ENCODE measurements around the gene PALMD.

Gene PALMD, protein sequence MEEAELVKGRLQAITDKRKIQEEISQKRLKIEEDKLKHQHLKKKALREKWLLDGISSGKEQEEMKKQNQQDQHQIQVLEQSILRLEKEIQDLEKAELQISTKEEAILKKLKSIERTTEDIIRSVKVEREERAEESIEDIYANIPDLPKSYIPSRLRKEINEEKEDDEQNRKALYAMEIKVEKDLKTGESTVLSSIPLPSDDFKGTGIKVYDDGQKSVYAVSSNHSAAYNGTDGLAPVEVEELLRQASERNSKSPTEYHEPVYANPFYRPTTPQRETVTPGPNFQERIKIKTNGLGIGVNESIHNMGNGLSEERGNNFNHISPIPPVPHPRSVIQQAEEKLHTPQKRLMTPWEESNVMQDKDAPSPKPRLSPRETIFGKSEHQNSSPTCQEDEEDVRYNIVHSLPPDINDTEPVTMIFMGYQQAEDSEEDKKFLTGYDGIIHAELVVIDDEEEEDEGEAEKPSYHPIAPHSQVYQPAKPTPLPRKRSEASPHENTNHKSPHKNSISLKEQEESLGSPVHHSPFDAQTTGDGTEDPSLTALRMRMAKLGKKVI

DNA sequence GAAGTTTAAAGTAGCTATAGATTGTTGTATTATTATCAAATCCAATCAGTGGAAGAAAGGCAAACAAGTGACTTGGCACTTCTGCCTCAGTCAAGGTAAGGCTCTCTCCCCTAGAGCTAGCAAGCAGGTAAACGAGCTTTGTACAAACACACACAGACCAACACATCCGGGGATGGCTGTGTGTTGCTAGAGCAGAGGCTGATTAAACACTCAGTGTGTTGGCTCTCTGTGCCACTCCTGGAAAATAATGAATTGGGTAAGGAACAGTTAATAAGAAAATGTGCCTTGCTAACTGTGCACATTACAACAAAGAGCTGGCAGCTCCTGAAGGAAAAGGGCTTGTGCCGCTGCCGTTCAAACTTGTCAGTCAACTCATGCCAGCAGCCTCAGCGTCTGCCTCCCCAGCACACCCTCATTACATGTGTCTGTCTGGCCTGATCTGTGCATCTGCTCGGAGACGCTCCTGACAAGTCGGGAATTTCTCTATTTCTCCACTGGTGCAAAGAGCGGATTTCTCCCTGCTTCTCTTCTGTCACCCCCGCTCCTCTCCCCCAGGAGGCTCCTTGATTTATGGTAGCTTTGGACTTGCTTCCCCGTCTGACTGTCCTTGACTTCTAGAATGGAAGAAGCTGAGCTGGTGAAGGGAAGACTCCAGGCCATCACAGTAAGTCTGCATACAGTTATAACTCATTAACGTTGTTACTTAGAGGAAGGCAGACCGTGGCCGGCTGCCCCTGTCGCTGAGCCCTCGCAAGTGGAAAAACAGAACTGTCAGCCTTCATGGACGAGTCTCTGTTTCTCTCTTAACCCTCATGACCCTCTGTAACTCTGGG, at the start of gene PALMD:
PALMD (plus strand) TSS at position 415 of the 833 bp plus-strand sequence; CDS start at position 620, 205 bp downstream.
- Mint-ChIP-seq H3K36me3 (no peaks in the 10 kb centered on the region), H3K9me3 (no peaks in the 10 kb centered on the region), H3K27me3 (peaks cover 17% of the 10 kb centered on the region), H3K27ac (no peak within 1 kb of the TSS), H3K4me3 (no peak within 1 kb of the TSS), H3K4me1 (no peaks in the 10 kb centered on the region)
- no peak for DNase-seq
- CTCF ChIA-PET = interaction anchor here (0.8 kb wide), 1 partner anchor 465 kb away, joined by 3 read pairs; no protein-coding TSS in a partner anchor

- Mint-ChIP-seq H3K36me3 (no peaks in the 10 kb centered on the region), H3K27ac (no peak overlapping the region), H3K4me1 (no peaks in the 10 kb centered on the region), H3K4me3 (no peak overlapping the region), H3K27me3 (no peaks in the 10 kb centered on the region), H3K9me3 (no peaks in the 10 kb centered on the region)
- no peak for DNase-seq
- CTCF ChIA-PET = no interaction called here
These were observed 47.0 kb upstream of the PALMD start for GRCh38 chr1:99598738-99599411.

DNA sequence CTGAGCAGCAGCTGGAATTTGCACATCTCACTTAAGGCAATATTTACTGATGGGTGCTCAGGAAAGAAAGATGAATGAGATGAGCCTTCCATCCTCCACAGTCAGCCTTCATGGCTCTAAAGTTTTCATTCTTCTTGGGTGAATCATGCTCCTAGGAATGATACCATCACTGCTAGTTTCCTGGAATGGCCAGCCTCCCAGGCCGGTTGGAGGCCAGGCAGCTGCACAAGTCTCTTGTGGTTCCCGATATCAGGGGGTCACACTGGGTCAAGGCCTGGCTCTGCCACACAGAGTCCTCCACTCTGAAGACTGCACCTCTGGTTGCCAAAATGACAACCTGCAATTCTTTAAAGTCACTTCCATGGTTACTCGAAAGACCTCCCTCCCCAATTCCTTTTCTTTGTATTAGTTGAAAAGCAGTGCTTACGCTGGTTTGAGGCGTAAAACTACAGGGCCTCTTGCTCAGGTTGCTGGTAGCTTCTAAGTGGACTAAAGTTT, 46.2 kb upstream of the PALMD start:
- Mint-ChIP-seq H3K27me3 (no peaks in the 10 kb centered on the region), H3K27ac (no peak overlapping the region), H3K4me1 (no peaks in the 10 kb centered on the region), H3K4me3 (no peak overlapping the region), H3K9me3 (no peaks in the 10 kb centered on the region), H3K36me3 (no peaks in the 10 kb centered on the region)
- CTCF ChIA-PET = no interaction called here
- no peak for DNase-seq

DNA sequence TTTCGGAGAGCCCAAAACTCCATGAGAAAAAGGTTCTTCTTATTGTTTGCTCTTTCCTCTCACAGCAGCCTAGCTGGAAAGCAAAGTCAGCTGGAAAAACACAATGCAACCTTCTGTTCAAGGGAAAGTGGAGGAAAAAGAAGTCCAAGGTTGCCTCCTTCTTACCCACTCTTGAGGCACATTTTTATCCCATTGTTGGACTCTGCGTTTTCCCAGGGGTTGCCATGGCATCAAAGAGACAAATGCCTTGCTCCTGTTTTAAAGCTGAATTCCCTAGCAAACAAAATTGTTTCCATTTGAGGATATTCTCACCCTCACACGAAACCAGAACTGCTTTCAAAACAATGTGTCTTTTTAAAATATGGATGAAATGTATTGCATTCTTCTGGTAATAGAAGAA, 45.1 kb upstream of the PALMD start:
- Mint-ChIP-seq H3K36me3 (no peaks in the 10 kb centered on the region), H3K27me3 (no peaks in the 10 kb centered on the region), H3K4me3 (no peak overlapping the region), H3K4me1 (no peaks in the 10 kb centered on the region), H3K27ac (no peak overlapping the region), H3K9me3 (no peaks in the 10 kb centered on the region)
- CTCF ChIA-PET = no interaction called here
- no peak for DNase-seq

- Mint-ChIP-seq H3K9me3 (no peaks in the 10 kb centered on the region), H3K36me3 (no peaks in the 10 kb centered on the region), H3K4me3 (no peak overlapping the region), H3K27ac (no peak overlapping the region), H3K4me1 (no peaks in the 10 kb centered on the region), H3K27me3 (no peaks in the 10 kb centered on the region)
- DNase-seq = no peak
- CTCF ChIA-PET = no interaction called here
These were observed 44.7 kb upstream of the PALMD start for GRCh38 chr1:99601208-99601607.

DNA sequence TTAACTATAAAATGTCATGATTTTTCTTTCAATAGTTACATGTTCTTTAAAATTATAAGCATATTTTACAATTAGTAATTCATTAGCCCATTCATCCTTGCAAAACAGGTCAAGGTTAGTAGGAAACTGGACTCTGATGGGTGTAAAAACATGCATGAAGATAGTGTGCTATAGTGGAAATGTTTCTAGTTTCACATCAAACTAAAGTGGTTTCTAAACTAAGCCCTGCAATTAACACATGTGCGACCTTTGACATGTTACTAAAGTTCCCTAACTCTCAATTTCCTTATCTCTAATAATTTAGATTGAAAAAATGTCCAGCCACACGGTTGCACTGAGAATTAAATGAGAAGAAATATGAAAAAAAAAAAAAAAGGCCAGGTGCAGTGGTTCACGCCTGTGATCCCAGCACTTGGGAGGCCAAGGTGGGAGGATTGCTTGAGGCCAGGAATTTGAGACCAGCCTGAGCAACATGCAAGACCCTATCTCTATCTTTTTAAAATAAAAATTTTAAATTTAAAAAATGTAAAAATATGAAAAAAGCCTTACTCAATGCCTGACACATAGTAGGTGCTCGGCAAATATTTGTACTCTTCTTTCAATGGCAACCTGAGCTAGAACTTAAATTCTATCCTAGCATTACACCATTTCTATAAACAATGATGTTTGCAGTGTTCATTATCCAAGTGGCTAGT, 44.1 kb upstream of the PALMD start:
- Mint-ChIP-seq H3K27me3 (no peaks in the 10 kb centered on the region), H3K27ac (no peak overlapping the region), H3K4me1 (no peaks in the 10 kb centered on the region), H3K36me3 (no peaks in the 10 kb centered on the region), H3K9me3 (no peaks in the 10 kb centered on the region), H3K4me3 (no peak overlapping the region)
- CTCF ChIA-PET = no interaction called here
- no peak for DNase-seq

DNA sequence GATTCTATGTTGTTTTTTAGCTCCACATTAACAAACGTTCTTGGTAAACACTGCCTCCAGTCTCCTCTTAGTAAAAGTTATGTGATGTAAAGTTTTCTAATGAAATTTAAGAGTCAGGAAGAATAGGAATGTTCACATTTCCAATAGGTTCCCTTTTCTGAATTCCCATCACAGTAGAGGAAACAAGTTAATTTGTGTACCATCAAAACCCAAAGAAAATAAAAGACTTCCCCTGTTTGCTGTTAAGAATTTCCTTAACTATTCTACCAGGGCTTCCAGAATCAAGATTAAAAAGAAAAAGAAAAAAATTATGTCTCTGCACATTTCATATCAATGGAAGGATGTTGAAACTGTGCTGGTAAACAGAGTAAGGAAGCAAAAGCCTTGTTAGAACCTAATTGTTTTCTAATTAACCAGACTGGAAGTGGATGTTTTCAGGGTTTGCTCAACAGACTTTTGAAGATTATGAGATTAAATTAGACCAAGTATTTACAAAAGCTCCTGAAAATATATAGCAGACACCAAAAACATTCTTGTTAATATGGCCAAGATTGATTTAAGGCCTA, 43.4 kb upstream of the PALMD start:
- Mint-ChIP-seq H3K4me1 (no peaks in the 10 kb centered on the region), H3K9me3 (no peaks in the 10 kb centered on the region), H3K36me3 (no peaks in the 10 kb centered on the region), H3K27ac (no peak overlapping the region), H3K27me3 (no peaks in the 10 kb centered on the region), H3K4me3 (no peak overlapping the region)
- CTCF ChIA-PET = no interaction called here
- DNase-seq = no peak

GRCh38 chr1:99603699-99604560, 42.0 kb upstream of the PALMD start:
- CTCF ChIA-PET = interaction anchor here (0.6 kb wide), 1 partner anchor 293 kb away, joined by 3 read pairs; no protein-coding TSS in a partner anchor
- DNase-seq = no peak
- no peaks in the 10 kb centered on the region for H3K9me3 Mint-ChIP-seq

DNA sequence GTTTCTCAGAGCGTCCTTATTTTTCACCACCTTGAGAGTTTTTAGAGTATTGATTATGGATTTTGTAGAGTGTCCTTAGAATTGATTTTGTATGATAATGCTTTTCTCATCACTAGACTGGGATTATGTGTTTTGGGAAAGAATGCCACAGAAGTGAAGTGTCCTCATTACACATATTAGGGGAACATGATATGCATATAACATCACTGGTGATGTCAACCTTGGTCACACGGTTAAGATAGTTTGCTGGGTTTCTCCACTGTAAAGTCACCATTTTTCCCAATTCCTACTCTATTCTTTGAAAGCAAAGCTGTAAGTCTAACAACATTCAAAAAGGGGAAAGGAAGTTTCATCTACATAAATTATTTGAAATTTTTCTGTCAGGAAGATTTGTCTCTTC, 39.6 kb upstream of the PALMD start:
- no peaks in the 10 kb centered on the region for H3K9me3 Mint-ChIP-seq
- no peak overlapping the region for H3K27ac Mint-ChIP-seq
- no peaks in the 10 kb centered on the region for H3K27me3 Mint-ChIP-seq
- CTCF ChIA-PET = no interaction called here
- H3K4me1 Mint-ChIP-seq = no peaks in the 10 kb centered on the region
- no peak for DNase-seq
- H3K4me3 Mint-ChIP-seq = no peak overlapping the region
- H3K36me3 Mint-ChIP-seq = no peaks in the 10 kb centered on the region

More at GRCh38 chr1:99603699-99604560, 42.0 kb upstream of the PALMD start:
- Mint-ChIP-seq H3K4me1 (no peaks in the 10 kb centered on the region), H3K27ac (no peak overlapping the region), H3K36me3 (no peaks in the 10 kb centered on the region), H3K4me3 (no peak overlapping the region), H3K27me3 (no peaks in the 10 kb centered on the region)

DNA sequence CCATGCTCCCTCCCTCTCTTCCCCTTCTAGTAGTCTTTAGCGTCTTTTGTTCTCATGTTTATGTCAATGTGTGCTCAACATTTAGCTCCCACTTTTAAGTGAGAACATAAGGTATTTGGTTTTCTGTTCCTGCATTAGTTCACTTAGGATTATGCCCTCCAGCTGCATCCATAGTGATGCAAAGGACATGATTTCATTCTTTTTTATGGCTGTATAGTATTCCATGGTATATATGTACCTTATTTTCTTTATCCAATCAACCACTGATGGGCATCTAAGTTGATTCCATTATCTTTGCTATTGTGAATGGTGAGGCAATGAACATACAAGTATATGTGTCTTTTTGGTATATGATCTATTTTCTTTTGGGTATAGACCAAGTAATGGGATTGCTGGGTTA, 38.3 kb upstream of the PALMD start:
- Mint-ChIP-seq H3K4me3 (no peak overlapping the region), H3K4me1 (no peaks in the 10 kb centered on the region), H3K27me3 (no peaks in the 10 kb centered on the region), H3K36me3 (no peaks in the 10 kb centered on the region), H3K9me3 (no peaks in the 10 kb centered on the region), H3K27ac (no peak overlapping the region)
- no peak for DNase-seq
- CTCF ChIA-PET = interaction anchor here (0.8 kb wide), 1 partner anchor 116 kb away, joined by 3 read pairs; no protein-coding TSS in a partner anchor

DNA sequence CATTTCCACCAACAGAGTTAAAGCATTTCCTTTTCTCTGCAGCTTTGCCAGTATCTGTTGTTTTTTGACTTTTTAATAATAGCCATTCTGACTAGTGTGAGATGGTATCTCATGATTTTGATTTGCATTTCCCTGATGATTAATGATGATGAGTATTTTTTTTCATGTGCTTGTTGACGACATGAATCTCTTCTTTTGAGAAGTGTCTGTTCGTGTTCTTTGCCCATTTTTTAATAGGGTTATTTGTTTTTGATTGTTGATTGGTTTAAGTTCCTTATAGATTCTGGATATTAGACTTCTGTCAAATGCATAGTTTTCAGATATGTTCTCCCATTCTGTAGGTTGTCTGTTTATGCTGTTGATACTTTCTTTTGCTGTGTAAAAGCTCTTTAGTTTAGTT, 37.9 kb upstream of the PALMD start:
- CTCF ChIA-PET = interaction anchor here (0.8 kb wide), 1 partner anchor 116 kb away, joined by 3 read pairs; no protein-coding TSS in a partner anchor
- no peaks in the 10 kb centered on the region for H3K9me3 Mint-ChIP-seq
- no peaks in the 10 kb centered on the region for H3K36me3 Mint-ChIP-seq
- H3K27me3 Mint-ChIP-seq = no peaks in the 10 kb centered on the region
- H3K27ac Mint-ChIP-seq = no peak overlapping the region
- H3K4me1 Mint-ChIP-seq = no peaks in the 10 kb centered on the region
- no peak overlapping the region for H3K4me3 Mint-ChIP-seq
- DNase-seq = no peak

GRCh38 chr1:99613716-99614115, 32.2 kb upstream of the PALMD start:
- Mint-ChIP-seq H3K9me3 (no peaks in the 10 kb centered on the region), H3K4me1 (no peaks in the 10 kb centered on the region), H3K36me3 (no peaks in the 10 kb centered on the region), H3K27me3 (no peaks in the 10 kb centered on the region), H3K27ac (no peak overlapping the region), H3K4me3 (no peak overlapping the region)
- CTCF ChIA-PET = no interaction called here
- DNase-seq = no peak

GRCh38 chr1:99614728-99615127, 31.2 kb upstream of the PALMD start:
- Mint-ChIP-seq H3K27ac (no peak overlapping the region), H3K4me1 (no peaks in the 10 kb centered on the region), H3K36me3 (no peaks in the 10 kb centered on the region), H3K9me3 (no peaks in the 10 kb centered on the region), H3K4me3 (no peak overlapping the region), H3K27me3 (no peaks in the 10 kb centered on the region)
- DNase-seq = no peak
- CTCF ChIA-PET = no interaction called here
